IPS DF 6.9 (cell line): ENCODE results near the gene GGCX.

Source experiments
- DNase-seq: peaks from one replicate; pipeline ENCODE4 v3.0.0-alpha.2; 2013; ENCODE audit warnings: low read depth, low spot score
- H3K27ac ChIP-seq: one replicate; pipeline ENCODE4 v1.5.1; 2013; ENCODE audit warnings: low read length, control low read depth
- H3K27me3 ChIP-seq: 2 replicates; pipeline ENCODE4 v1.6.1; 2013; ENCODE audit warnings: mild to moderate bottlenecking, low read length; ENCODE audit not compliant: control insufficient read depth, insufficient read depth
- H3K36me3 ChIP-seq: 2 replicates; pipeline ENCODE4 v1.6.1; 2013; ENCODE audit warnings: low read length; ENCODE audit not compliant: control insufficient read depth, insufficient read depth
- H3K4me1 ChIP-seq: 2 replicates; pipeline ENCODE4 v1.6.1; 2013; ENCODE audit warnings: low read length; ENCODE audit not compliant: control insufficient read depth, insufficient read depth
- H3K4me3 ChIP-seq: 2 replicates; pipeline ENCODE4 v1.5.1; 2013; ENCODE audit warnings: mild to moderate bottlenecking, low read length
- H3K9me3 ChIP-seq: 2 replicates; pipeline ENCODE4 v1.6.1; 2013; ENCODE audit warnings: low read length, inconsistent platforms; ENCODE audit not compliant: control insufficient read depth, insufficient read depth
- WGBS: extraction: QIAGEN DNeasy Blood & Tissue Kit; methylation state at CpG from one replicate; pipeline ENCODE4 v1.1.7; 2013; ENCODE audit warnings: mixed read lengths, missing lambda C conversion rate; ENCODE audit not compliant: insufficient read length, insufficient coverage; 5-methylcytosine and 5-hydroxymethylcytosine counted together

The GGCX gene

DNA sequence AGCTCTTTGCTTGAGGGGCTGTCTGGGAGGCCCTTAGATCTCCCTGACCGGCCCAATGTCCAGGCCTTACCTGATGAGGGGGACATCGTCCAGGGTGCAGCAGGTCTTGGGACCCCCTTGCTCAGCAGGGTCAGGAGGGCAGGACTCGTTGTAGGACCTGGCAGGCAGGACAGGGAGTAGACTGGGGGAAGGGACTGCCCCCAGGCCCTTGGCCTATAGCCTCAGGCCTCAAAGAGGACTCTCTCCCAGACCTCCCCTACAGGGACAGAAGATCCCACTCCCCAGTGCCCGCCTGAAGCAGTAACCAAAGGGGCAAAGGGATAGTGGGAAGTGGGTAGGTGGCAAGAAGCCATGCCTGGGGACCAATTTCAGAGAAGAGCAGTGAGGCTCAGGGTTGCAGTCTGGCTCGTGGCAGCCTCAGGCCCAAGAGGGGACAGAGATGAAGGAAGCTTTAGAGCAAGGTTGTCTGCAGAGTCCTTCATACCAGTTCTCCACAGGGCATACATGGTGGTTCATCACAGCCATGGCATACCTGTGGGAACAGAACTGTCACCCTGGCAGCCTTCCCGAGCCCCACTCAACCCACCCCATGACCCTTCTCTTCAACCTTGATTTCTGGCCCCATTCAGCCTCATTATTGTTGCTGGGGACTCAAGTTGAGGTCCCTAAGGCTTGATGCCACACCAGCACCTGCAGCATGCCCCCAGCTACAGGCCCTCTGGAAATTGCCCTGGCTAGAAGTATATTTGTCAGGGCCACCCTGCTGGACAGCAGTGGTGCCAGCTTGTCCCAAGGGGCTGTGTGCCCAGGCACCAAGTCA, 39.9 kb upstream of the GGCX start:
- WGBS = no CpG with 5 or more reads among the region's 6 CpGs
- Histone ChIP-seq H3K4me3 (no peak overlapping the region), H3K27me3 (no peaks in the 10 kb centered on the region), H3K27ac (no peak overlapping the region), H3K4me1 (peaks cover 3% of the 10 kb centered on the region; the same call in 1 of the 2 replicates), H3K36me3 (0 out of 2 replicates have a peak, but pooled peaks cover 4% of the 10 kb centered on the region), H3K9me3 (no peaks in the 10 kb centered on the region)
- no peak for DNase-seq

DNA sequence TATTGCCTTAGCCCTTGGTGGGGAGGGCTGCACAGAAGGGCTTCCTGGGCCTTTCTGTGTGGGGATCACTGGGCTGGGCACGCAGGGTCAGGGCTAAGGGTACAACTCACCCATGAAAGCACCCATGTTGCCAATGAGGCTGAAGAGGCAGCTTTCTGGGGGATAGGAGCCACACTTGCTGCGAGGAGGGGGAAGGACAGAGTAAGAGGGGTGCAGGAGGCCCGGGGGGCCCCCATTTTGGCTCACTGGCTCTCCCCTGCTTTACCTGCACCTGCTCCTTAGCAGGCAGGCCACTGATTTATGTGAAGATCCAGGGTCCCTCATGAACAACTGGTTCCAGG, 38.9 kb upstream of the GGCX start:
- Histone ChIP-seq H3K27ac (no peak overlapping the region), H3K36me3 (0 out of 2 replicates have a peak, but pooled peaks cover 4% of the 10 kb centered on the region), H3K4me3 (no peak overlapping the region), H3K9me3 (no peaks in the 10 kb centered on the region), H3K27me3 (no peaks in the 10 kb centered on the region), H3K4me1 (peaks cover 3% of the 10 kb centered on the region; the same call in 1 of the 2 replicates)
- DNase-seq = no peak
- no CpG with 5 or more reads among the region's 3 CpGs for WGBS

DNA sequence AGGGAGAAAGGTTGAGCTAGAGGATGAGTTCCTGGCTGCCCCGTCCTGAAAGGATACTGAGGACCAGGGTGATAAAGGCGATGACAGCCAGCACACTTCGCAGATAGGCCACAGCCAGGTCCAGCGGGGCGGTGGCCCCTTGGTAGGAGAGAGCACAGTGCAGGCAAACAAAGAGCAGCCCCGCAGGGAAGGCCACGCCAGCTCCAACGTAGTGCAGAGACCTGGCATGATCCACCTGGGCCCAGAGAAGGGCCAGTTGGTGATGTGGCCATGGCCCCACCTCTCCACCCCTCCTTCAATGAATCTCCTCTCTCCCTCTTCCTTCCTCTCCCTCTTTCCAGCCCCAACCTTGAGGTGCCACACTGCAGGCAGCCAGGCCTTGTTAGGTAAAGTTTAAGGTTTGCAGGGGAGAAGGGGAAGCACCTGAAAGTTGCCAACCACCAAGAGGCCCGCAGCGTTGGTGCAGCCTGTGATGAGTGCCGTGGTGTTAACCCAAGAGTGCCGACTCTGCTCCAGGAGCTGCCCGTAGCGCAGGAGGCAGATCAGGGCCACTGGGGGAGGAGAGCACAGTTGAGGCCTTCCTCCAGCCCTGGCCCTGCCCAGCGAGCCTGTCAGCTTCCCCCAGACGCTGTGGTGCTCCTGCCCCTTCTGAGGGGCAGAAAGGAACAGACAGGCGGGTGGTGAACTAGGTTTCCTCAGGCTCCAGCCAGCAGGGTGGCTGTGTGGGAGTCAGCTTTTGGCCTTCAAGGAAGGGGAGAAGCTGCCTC, 38.4 kb upstream of the GGCX start:
- Histone ChIP-seq H3K36me3 (0 out of 2 replicates have a peak, but pooled peaks cover 4% of the 10 kb centered on the region), H3K9me3 (no peaks in the 10 kb centered on the region), H3K27me3 (no peaks in the 10 kb centered on the region), H3K4me3 (no peak overlapping the region), H3K4me1 (peaks cover 3% of the 10 kb centered on the region; the same call in 1 of the 2 replicates), H3K27ac (no peak overlapping the region)
- WGBS = no CpG with 5 or more reads among the region's 17 CpGs
- no peak for DNase-seq

DNA sequence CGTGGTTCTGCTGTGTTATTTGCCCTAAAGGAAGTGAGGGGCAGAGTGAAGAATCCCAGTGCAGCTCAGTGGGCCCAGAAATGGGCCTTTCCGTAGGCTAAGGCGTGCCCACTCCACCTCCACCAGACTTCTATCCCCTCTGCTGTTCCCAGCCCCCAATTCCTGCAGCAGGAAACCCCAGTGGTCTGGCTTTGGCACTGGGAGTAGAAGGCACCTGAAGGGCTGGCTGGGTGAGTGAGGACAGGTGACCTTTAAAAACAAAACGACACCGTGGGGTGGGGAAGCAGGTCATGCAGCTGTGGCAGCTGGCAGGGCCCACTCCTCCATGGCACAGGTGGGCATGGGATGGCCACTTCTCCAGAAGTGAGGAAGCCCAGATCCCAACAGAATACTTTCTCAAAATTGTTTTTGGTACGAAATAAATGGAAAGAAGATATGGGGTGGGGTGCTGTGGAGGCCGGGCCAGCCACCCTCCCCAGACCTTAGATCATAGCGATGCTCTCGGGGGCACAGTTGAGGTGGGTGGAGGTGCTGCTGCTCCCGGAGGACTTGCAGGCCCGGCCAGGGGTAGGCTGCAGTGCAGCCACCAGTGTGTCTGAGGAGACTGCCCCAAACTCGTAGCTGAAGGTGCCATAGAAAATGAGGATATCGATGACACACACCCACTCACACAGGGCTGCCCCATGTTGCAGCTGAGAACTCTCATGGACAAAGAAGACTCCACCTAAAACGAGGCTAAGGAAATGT, 37.5 kb upstream of the GGCX start:
- Histone ChIP-seq H3K4me3 (no peak overlapping the region), H3K9me3 (no peaks in the 10 kb centered on the region), H3K27me3 (no peaks in the 10 kb centered on the region), H3K36me3 (0 out of 2 replicates have a peak, but pooled peaks cover 4% of the 10 kb centered on the region), H3K4me1 (peaks cover 3% of the 10 kb centered on the region; the same call in 1 of the 2 replicates), H3K27ac (no peak overlapping the region)
- no CpG with 5 or more reads among the region's 14 CpGs for WGBS
- no peak for DNase-seq

DNA sequence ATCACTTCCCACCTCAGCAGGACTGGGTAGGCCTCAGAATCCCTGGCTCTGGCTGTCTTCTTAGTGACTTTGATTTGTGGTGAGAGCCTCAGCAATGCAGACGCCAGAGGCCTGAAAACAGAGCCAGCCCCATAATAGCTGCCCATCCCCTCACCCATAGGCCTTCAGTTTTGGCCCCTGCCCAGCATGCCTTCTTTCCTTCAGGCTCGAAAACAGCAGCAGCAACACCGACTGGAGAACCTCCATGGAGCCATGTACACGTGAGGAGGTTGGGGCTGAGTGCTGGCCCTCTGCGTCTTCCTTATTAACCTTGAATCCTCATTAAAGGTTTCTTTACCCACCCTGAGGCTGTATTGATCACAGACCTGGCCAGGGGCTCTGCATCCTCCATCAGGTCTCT, 35.9 kb upstream of the GGCX start:
- H3K9me3 ChIP-seq = no peaks in the 10 kb centered on the region
- H3K4me3 ChIP-seq = no peak overlapping the region
- H3K36me3 ChIP-seq = 0 out of 2 replicates have a peak, but pooled peaks cover 4% of the 10 kb centered on the region
- H3K27me3 ChIP-seq = no peaks in the 10 kb centered on the region
- WGBS = no CpG with 5 or more reads among the region's 5 CpGs
- no peak for DNase-seq
- H3K4me1 ChIP-seq = peaks cover 3% of the 10 kb centered on the region; the same call in 1 of the 2 replicates
- H3K27ac ChIP-seq = no peak overlapping the region

DNA sequence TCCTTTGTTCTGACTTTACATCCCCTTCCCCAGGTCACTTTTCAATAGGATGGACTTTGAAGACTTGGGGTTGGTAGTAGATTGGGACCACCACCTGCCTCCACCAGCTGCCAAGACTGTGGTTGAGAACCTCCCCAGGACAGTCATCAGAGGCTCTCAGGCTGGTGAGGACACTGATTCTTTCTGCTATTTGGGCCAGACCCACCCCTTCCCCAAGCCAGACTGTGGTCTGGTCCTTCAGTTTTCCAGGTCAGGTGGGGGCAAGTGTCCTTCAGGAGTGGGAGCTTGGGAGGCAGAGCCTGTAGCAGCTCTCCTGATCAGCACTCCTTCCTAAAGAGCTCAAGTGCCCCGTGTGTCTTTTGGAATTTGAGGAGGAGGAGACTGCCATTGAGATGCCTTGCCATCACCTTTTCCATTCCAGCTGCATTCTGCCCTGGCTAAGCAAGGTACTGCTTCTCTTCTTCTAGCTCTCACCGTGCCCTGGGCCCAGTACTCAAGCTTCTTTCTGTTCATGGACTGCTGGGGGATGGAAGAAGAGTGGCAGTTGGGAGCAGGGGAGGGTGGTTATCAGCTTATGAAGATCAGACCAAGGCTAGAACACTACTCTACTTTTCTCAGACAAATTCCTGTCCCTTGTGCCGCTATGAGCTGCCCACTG, 35.3 kb upstream of the GGCX start:
- Histone ChIP-seq H3K27me3 (no peaks in the 10 kb centered on the region), H3K27ac (no peak overlapping the region), H3K4me3 (no peak overlapping the region; the same call in 1 of the 2 replicates), H3K9me3 (no peaks in the 10 kb centered on the region), H3K36me3 (0 out of 2 replicates have a peak, but pooled peaks cover 4% of the 10 kb centered on the region), H3K4me1 (no peaks in the 10 kb centered on the region; the same call in 1 of the 2 replicates)
- no peak for DNase-seq
- no CpG with 5 or more reads among the region's 3 CpGs for WGBS

DNA sequence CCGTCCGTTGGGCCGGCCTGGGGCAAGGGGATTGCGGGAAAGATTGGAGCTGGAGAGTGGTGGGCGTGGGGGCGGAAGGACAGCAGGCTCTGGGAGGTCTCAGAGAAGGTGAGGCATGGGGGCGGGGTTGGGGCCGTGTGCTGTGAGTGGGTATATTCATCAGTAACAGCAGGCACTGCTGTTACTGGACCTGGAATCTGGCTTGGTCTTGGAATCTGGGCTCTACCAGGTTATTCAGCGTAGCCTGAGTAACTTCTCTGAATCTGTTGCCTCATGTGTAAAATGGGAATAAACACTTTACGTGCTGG, 34.7 kb upstream of the GGCX start:
- WGBS = no CpG with 5 or more reads among the region's 10 CpGs
- no peaks in the 10 kb centered on the region for H3K27me3 ChIP-seq
- no peaks in the 10 kb centered on the region; the same call in 1 of the 2 replicates for H3K4me1 ChIP-seq
- H3K9me3 ChIP-seq = no peaks in the 10 kb centered on the region
- DNase-seq = no peak
- 0 out of 2 replicates have a peak, but pooled peaks cover 4% of the 10 kb centered on the region for H3K36me3 ChIP-seq
- peak overlapping the region; percentile 67; the same call in 1 of the 2 replicates for H3K4me3 ChIP-seq
- H3K27ac ChIP-seq = no peak overlapping the region

DNA sequence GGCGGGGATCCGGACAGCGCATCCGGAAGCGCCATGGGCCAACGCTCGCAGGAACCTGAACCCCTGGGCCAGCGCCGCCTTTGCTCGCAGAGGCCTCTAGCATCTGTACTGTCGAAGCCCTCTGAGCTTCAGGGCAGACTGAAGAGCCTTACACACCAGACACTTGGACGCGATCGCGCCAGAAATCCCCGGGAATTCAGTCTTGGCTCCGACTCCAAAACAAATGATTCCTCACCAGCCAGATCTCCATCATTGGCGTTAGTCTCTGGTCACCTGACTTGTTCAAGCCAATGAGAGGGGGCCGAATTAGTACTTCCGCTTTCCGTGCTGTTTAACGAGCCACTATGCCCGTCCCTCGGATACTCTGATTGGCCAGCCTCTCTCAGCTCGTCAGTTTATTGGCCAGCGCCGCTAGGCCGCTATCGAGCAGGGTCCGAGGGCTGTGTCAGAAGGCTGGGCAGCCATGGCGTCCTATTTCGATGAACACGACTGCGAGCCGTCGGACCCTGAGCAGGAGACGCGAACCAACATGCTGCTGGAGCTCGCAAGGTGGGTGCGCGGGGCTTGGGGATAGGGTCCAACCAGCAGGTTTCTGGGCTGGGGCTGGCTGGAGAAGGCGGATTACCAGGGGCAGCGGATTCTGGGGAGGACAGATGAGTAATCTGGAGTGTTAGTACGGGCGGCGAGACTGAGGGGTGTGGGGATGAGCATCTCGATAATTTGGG, 34.2 kb upstream of the GGCX start, which contains the start of gene RNF181:
TSS of gene RNF181 (plus strand) at position 445 of the 725 bp plus-strand sequence. CDS start at position 464, 19 bp downstream.
- H3K27ac ChIP-seq = no peak within 1 kb of the TSS
- no peaks in the 10 kb centered on the region for H3K27me3 ChIP-seq
- H3K36me3 ChIP-seq = 0 out of 2 replicates have a peak, but pooled peaks cover 4% of the 10 kb centered on the region
- no CpG with 5 or more reads among the region's 47 CpGs for WGBS
- H3K4me3 ChIP-seq = peak within 1 kb of the TSS; percentile 67
- DNase-seq = peak; percentile 95
- no peaks in the 10 kb centered on the region; the same call in 1 of the 2 replicates for H3K4me1 ChIP-seq
- no peaks in the 10 kb centered on the region for H3K9me3 ChIP-seq

DNA sequence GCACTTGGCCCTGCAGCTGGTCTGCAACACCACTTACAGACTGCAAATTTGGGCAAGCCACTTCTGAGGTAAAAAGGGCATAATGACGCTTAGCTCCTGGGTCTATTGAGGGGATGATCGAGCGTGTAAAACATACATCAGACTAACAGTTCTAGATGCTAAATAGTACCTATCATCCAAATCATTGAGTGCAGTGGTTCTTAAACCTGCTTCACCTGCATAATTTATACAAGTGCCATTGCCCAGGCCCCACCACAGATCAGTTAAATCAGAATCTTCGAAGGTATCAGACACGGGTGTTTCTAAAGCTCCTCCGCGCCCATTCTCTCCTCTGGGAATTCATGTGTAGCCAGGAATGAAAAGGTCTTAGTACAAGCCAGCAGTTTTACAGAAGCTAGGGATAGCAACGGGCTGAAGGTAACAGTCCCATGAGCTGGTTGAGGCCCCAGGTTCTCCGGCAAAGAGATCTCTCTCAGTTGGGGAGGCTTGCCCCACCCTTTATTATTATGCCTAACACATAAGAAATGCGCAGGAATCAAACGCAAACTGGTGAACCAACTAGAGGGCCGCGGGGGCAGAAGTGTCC, 33.5 kb upstream of the GGCX start:
- H3K27ac ChIP-seq = no peak overlapping the region
- no peaks in the 10 kb centered on the region; the same call in 1 of the 2 replicates for H3K4me1 ChIP-seq
- peak overlapping the region; percentile 67; the same call in 1 of the 2 replicates for H3K4me3 ChIP-seq
- DNase-seq = no peak
- H3K27me3 ChIP-seq = no peaks in the 10 kb centered on the region
- H3K9me3 ChIP-seq = no peaks in the 10 kb centered on the region
- WGBS = no CpG with 5 or more reads among the region's 13 CpGs
- 0 out of 2 replicates have a peak, but pooled peaks cover 4% of the 10 kb centered on the region for H3K36me3 ChIP-seq
